Measurements from ENCODE around the gene ZMYND8.
A peak's percentile ranks its signal among the peaks of the same experiment; 100 is the strongest.
"Not testable (repeated sequence)": the region's sequence is repeated elsewhere in the genome, so short reads cannot be mapped to it uniquely, and the experiment has no call there.

ZMYND8 gene

DNA sequence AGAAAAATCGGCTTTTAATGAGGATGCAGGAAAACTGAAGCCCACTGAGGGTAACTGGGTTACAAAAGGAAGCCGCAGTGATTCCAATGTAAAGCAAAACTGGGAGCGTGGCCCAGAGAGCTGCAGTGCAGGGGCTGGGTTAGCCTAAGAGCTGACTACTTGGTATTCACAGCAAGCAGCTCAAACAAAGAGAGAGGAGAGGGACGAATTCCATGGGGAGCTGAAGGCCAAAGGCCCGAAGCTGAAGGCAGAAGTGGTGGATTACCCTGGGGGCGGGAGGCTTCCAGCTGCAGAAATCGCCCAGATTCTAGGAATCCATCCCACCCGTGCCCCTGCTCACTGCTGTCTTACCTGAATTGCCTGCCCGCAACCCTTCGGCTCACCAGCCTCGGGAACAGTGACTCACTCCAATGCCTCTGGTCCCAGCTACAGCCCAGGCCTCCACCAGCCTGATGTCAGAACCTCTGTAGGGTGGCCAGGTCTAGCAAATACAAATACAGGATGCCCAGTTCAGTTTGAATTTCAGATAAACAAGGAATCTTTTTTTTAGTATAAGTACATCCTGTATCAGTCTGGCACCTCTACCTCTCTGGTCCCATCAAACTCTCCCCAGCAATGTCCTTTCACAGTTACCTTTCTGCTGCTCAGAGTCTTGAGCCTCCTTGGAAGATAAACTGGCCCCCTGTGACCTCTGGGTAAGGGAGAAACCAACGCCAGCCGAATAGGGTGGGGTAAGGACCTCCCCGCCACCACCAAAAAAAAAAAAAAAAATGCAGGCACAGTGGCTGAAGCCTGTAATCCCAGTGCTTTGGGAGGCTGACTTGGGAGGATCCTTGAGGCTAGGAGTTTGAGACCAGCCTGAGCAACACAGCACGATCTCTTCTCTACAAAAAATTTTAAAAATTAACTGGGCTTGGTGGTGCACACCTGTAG is 14.6 kb upstream of the ZMYND8 start:
- DNase-seq: no peak

DNA sequence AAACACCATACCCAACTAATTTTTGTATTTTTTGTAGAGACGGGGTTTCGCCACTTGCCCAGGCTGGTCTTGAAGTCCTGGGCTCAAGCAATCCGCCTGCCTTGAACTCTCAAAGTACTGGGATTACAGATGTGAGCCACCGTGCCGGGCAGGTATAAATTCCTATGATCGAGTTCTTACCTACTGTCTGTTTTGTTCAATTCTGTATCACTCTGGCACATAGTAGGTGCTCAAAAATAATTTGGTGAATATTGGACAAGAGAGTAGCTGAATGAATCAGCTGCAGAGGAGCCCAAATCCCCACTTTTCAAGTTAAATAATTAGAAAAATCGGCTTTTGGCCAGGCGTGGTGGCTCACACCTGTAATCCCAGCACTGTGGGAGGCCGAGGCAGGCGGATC is 13.7 kb upstream of the ZMYND8 start:
- no peak for DNase-seq

DNA sequence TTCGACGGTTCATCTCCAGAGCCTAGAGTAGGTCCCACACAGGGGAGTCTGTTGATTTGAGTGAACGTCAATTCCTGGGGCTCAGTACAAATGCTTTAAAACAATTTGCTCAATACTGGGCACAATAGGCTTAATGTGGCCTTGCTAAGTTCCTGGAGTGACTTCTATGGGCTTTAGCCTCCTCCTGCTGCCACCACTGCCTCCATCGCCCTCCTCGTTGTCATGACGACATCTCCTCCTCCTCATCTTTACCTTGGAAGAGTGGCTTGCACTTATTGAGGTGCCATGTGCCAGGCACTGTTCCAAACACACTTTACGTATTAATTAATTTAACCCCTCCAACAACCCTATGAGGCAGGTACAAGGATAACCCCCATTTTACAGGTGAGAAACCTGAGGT is 11.8 kb upstream of the ZMYND8 start:
- no peak for DNase-seq

- DNase-seq: not testable (repeated sequence)
Observed at GRCh38 chr20:47366301-47366700, 9.8 kb upstream of the ZMYND8 start.

DNA sequence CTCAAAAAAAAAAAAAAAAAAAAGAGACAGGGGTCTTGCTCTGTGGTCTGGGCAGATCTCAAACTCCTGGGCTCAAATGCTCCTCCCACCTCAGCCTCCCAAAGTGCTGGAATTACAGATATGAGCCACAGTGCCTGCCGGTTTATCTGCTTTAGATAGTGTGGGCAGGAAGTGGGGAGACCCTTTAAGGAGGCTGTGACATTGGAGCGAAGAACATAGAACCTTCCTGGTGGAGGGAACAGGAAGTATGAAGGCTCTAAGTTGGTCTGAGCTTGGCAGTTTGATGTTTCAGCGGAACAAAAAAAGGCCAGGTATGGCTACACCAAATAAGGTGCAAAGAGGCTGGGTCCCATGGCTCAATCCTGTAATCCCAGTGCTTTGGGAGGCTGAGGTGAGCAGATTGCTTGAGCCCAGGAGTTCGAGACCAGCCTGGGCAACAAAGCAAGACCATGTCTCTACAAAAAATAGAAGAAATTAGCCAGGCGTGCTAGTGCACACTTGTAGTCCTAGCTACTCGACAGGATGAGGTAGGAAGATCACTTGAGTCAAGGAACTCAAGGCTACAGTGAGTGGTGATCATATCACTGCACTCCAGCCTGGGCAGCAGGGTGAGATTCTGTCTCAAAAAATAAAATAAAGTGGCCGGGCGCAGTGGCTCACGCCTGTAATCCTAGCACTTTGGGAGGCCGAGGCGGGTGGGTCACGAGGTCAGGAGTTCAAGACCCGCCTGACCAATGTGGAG is 8.7 kb upstream of the ZMYND8 start:
- DNase-seq: no peak

DNA sequence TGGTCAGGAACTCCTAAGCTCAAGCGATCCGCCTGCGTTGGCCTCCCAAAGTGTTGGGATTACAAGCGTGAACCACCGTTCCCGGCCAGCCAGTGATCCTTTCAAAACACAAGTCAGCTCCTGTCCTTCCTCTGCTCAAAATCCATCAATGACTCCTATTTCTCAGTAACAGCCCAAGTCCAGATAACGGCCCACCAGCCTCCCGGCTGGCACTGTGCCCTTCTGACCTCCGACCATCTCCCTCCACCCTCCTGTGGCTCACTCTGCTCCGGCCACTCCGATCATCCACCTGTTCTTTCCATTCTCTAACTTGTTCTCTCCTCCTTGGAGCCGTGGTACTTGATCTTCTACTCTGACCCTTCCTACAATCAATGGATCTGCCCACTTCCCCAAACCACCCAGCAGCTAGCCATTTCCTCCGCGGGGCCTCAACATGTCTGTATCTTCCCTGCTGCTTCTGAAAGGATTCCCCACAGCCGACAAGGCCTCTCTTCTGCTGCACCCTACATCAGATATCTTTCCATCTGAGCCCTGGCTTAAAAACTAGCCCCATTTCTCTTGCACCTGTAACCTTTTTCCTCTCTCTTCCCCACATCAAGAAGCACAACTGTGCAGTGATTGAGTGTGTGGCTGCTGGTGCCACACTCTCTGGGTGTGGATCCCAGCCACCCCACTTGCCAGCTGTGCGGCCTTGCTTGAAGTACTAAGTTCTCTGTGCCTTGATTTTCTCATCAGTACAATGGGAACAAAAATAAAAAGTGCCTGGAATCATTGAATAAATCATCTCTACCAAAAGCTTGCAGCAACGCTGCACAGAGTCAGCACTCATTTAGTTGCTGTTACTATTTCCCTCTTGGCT is 6.1 kb upstream of the ZMYND8 start:
- DNase-seq: no peak

DNA sequence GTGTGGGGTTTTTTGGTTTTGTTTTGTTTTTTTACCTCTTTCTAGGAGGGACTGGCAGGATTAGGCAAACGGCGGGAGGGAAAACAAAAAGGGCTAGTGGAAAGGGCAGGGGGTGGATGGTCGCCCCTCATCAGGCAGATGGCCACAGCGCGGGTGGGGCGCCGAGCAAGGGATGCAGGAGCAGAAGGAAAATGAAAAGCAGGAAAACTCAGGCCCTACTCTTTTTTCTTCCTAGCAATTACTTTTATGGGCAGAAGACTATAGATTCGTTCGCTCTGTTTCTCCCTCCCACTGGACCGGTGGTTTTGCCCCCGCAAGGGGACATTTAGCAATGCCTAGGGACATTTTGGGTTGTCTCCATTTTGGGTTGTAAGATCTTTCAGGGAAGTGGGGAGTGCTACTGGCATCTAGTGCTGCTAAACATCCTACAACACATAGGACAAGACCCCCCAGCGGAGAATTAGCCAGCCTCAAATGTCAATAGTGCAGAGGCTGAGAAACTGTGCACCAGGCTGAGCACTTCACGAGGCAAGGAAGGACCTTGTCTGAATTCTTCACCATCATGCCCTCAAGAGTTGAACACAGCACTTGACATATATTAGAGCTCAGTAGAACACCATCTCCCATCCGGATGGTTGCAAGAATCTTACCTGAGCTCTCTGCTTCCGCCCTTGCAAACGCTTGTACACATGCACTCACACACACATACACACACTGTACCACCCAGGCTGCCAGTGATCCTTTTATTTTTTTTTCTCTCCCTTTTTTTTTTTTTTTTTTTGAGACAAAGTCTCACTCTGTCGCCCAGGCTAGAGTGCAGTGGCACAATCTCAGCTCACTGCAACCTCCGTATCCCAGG is 4.8 kb upstream of the ZMYND8 start:
- DNase-seq: no peak

DNA sequence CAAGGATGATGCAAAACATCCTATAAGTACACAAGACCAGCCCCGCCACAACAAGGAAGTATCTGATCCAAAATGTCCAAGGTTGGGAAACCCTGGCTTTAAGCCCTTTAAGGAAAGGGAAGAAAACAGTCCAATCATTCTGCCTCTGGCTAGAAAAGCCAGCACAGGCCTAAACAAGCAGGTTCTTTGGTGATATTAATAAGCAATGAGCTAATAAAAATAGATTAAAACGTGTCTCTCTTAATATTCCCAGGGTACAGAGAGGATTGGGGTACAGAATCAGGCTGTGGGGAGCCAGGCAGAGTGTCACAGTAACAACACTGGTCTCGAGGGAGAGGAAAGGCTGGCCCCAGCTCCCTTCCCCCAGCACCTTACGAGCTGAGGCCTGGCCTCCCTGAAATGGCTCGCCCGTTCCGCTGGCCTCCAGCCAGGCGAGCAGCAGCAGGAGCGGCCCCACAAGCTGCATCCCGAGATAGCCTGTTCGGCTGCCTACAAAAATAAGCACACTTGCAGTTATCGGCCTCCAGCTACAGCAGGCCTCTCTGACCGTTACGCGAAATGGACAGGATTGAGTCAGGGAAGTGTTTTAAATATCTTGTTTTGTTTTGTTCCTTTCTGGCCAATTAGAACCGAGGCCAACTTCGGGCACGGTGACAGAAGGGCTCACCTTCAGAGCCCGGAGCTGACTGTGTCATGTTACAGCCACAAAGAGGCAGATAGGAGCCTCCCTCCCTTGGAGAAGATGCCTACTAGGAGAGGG is 4.0 kb upstream of the ZMYND8 start:
- DNase-seq: peak; percentile 85 to 94

DNA sequence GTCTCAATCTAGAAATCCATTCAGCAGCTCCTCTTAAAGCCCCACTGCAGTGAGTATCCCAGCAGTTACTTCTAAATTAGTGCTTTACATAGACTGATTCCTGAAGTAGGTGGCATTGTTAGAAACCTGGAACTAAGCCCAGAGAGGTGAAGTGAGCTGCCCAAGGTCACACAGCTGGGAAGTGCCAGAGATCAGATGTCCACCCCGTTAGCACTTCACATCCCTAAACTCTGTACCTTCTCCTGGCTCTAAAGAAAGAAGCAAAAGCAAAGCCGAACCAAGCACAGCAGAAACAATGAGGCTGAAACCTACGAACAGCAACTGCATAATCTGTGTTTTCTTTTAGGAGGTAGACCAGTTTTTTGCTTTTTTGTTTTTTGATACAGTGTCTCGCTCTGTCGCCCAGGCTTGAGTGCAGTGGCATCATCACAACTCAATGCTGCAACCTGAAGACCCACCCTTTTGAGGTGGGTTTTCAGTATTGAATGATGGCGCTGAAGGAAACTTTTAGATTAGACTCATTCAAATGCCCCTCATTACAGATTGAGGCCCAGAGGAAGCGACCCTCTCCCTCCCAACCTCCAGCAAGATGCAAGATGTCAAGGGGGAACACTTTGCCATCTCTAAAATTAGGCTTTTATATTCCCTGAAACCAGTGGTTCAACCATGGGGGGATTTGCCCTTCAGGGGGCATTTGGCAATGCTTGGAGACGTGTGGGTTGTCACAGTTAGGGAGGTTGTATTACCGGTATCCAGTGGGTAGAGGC is 3.2 kb upstream of the ZMYND8 start:
- DNase-seq: no peak

DNA sequence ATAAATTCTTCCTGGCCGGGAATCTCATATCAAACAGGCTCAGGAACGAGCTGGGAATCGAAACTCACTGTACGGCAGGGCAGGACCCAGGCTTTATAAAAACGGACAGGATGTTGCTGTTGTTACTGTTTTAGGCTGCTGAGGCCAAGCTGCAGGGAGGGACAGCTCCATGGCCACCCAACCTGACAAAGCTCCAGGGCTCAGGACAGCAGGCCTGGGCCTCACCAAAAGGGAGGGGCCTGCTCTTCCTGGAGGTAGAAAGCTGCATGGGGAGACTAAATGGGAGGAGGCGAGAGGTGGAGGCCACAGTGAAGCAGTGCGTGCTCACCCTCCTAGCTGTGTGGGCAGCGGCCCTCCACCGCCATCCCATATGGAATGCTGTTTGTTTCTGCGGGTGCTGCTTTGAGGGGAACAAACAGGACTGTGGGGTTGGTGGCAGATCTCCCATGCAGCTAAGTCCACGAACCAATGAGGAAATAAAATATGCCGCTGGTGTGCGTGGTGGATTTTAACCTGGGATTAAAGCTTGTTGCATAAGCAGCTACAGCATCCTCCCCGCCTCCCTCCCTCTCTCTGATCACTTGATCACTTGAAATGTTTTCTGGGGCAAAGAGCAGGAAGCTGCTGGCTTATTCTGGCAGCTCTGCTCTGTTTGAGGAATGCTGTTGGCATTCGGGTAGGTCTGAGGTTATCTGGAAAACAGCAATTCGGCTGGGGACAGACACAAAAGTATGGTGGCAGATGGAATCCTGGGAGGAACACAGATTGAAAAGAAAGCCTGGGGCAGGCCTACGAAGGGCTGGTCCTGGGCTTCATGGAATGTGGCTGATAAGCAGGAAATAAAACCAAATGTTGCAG is 2.4 kb upstream of the ZMYND8 start:
- peak; percentile 60 to 73 for DNase-seq

GRCh38 chr20:47358039-47358671 is 1.7 kb upstream of the ZMYND8 start:
- DNase-seq: no peak

DNA sequence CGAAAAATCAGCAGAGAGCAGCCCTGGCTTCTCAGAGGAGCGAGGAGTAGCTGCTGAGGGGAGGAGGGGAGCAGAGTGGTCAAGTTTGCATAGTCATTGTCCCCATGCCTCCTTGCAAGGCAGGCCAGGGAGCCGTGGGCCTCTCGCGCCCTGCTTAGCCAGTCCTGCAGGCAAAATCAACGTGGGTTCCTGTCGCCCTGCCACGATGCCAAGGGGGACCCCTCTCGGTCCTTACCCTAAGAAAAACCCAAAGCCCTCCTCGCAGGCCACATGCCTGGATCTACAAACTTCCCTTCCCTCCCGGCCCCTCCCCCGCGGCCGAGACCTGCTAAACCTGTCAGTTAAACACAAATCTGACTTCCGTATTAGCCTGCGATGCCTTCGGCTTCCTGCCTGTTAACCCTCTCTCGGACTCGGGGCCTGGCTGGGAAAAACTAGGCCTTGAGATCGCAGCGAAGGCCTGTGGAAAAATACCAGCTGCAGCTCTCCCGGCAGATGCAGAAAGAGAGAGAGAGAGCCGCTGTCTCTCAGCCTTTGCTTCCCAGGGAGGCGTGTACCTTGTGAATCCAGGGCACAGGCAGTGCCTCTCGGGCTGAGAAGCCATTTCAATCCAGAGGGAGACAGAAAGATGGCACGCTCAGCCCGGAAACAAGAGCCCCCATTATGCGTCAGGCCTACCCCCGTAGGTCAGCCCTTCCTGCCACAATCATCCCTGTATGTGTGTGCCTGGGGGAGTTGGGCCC is 968 bp upstream of the ZMYND8 start:
- DNase-seq: peak; percentile 62 to 81

DNA sequence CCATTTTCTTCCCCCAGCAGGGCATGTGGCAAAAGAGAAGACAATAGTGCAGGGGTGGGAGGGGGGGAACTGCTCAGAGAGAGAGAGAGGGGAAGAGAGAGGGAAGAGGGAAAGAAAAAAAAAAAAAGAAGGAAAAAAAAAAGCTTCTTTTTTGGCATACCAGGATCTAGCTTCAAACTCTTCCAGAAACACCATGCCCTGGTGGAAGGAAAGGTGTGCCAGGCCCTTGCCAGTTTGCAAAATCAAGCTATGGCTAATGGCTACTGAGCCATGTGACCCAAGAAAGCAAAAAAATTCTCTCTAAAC is 326 bp downstream of the ZMYND8 start:
- no peak for DNase-seq

DNA sequence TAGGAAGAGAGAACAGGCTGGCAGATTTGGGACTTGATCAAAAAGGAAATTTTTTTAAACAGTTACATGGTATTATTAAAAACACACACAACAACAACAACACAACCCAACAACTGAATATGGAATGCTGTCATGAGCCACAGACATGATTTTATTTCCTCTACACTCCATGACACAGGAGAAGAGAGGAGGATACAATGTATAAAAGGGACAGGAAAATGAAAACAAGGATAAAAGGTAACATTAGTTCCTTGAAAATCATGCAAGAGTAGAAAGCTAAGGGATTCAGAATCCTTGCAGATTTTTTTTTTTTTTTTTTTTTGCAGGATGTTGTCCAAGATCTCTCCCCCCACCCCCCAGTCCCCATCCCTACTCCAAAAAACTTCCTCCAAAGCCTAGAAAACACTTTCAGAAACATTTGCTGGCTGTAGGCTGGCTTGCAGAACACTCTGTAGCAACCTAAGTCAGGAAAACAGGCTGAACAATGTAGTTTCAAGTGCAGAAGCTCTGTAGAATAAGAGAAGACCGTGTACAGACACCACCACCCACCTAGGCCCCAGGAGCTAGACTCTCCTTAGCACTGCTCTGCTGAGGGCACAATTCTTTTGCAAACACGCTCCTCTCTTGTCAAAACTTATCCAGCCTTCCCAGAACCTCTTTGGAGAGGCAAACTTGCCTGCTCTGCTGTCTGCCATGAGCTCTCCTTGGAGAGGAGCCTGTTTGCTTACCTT is 845 bp downstream of the ZMYND8 start:
- no peak for DNase-seq

DNA sequence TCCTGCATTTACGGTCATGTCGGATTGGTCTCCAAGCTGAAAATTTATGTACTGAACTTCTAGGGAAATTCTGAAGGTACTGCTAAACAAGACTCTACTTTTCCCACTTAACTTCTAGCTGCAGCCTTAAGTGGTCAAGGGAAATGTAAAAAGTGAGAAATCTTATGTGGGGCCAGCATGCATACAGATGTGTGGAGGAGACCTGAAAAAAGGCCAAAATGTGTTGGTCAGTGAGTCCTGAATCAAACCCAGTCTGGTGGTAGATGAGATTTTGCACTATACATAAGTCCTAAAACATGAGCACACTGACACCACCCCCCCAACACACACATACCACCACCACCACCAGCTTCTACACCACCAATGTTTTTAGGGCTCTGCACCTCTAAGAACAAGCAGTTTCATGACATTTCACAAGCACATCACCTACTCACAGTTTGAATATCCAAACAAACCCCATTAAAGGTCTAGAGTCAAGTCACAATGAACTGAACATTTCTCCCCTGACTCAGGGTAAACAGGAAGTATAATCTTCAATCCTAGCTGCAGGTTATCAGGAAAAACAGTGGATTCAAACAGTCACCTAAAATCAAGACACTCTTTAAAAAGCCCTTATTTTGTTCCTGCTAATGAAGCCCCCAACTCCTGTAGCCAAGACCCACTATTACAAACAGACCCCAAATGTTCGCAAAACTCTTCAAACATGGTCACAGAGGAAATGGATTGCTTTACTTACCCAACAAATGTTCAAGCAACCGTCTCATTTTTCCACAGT is 1.6 kb downstream of the ZMYND8 start:
- DNase-seq: no peak

DNA sequence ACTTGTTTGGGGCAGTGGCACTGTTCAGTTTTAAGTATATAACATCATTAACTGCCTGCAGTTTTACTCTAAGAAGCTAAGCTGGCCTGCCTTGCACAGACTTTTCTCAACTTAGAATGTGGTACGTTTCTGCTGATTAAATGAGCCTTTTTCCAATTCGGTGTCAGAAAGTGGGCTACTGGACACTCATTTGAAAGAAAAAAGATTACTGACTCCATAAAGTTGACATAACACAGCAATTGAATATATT is 2.1 kb downstream of the ZMYND8 start:
- DNase-seq: no peak

Measured in NCI-H446 (cell line).